Astrocyte (in vitro differentiated cells and primary cell): ENCODE results near the gene GTSE1. TPM values are rescaled to one million over a fixed set of nuclear protein-coding genes. Genes with fewer than 3 reads are reported as not detected.
A peak's percentile ranks its signal among the peaks of the same experiment; 100 is the strongest.

ENCODE experiments used
- DNase-seq: peaks from one replicate; pipeline ENCODE4 v3.0.0-alpha.2; 2010; ENCODE audit warnings: low read depth
- FAIRE-seq: peaks from 2 replicates; lab custom pipeline; 2011; peaks lifted over from hg19 to GRCh38; lab: Jason Lieb, UNC
- H2AFZ ChIP-seq: 2 replicates; pipeline ENCODE4 v1.6.0; 2012; ENCODE audit warnings: low read depth, low read length, inconsistent platforms
- H3K27ac ChIP-seq: 2 replicates; pipeline ENCODE4 v1.5.1; 2011; ENCODE audit warnings: low read depth, low read length, inconsistent platforms
- H3K27me3 ChIP-seq: 2 replicates; pipeline ENCODE4 v1.6.0; 2011; ENCODE audit warnings: low read length, inconsistent platforms; ENCODE audit not compliant: insufficient read depth
- H3K36me3 ChIP-seq: 2 replicates; pipeline ENCODE4 v1.5.1; 2011; ENCODE audit warnings: low read length, inconsistent platforms; ENCODE audit not compliant: insufficient read depth
- H3K4me1 ChIP-seq: 2 replicates; pipeline ENCODE4 v1.5.1; 2011; ENCODE audit warnings: low read length, inconsistent platforms; ENCODE audit not compliant: insufficient read depth
- H3K4me2 ChIP-seq: 2 replicates; pipeline ENCODE4 v1.6.0; 2012; ENCODE audit warnings: low read length, inconsistent platforms
- H3K4me3 ChIP-seq: 2 replicates; pipeline ENCODE4 v1.5.1; 2011; ENCODE audit warnings: low read depth, mild to moderate bottlenecking, low read length, inconsistent platforms; ENCODE audit not compliant: insufficient read depth
- H3K79me2 ChIP-seq: 2 replicates; pipeline ENCODE4 v1.6.0; 2012; ENCODE audit warnings: mild to moderate bottlenecking, low read length, inconsistent platforms; ENCODE audit not compliant: insufficient read depth
- H3K9ac ChIP-seq: 2 replicates; pipeline ENCODE4 v1.6.0; 2012; ENCODE audit warnings: mild to moderate bottlenecking, low read length, inconsistent platforms
- H3K9me3 ChIP-seq: 2 replicates; pipeline ENCODE4 v1.5.1; 2012; ENCODE audit warnings: low read depth, mild to moderate bottlenecking, low read length, inconsistent platforms; ENCODE audit not compliant: insufficient read depth
- H4K20me1 ChIP-seq: 2 replicates; pipeline ENCODE4 v1.6.0; 2012; ENCODE audit warnings: low read length, inconsistent platforms; ENCODE audit not compliant: insufficient read depth
- H3K27ac Mint-ChIP-seq: one replicate; pipeline ENCODE4 v1.8.0; 2021; ENCODE audit warnings: mild to moderate bottlenecking, mixed read lengths; ENCODE audit not compliant: unreplicated experiment
- H3K27me3 Mint-ChIP-seq: one replicate; pipeline ENCODE4 v1.8.0; 2021; ENCODE audit warnings: low read depth, mixed read lengths; ENCODE audit not compliant: unreplicated experiment
- H3K36me3 Mint-ChIP-seq: one replicate; pipeline ENCODE4 v1.8.0; 2021; ENCODE audit warnings: low read depth, mixed read lengths; ENCODE audit not compliant: unreplicated experiment
- H3K4me1 Mint-ChIP-seq: one replicate; pipeline ENCODE4 v1.8.0; 2021; ENCODE audit warnings: low read depth, mixed read lengths; ENCODE audit not compliant: unreplicated experiment
- H3K4me3 Mint-ChIP-seq: one replicate; pipeline ENCODE4 v1.8.0; 2021; ENCODE audit warnings: mild to moderate bottlenecking, moderate library complexity, mixed read lengths; ENCODE audit not compliant: unreplicated experiment
- H3K9me3 Mint-ChIP-seq: one replicate; pipeline ENCODE4 v1.8.0; 2021; ENCODE audit warnings: mild to moderate bottlenecking, mixed read lengths; ENCODE audit not compliant: unreplicated experiment
- EZH2 ChIP-seq: IDR thresholded peaks from 2 replicates; pipeline ENCODE4 v1.6.1; 2012; ENCODE audit warnings: mild to moderate bottlenecking, low read length, inconsistent platforms; ENCODE audit not compliant: insufficient read depth
- total RNA-seq: library from RNA; stranded (reverse); gene quantifications from 2 replicates; pipeline ENCODE4 v1.2.1, GENCODE V29; 2021
- TF ChIP-seq, protein P1 (sequence below): IDR thresholded peaks from 2 replicates; pipeline ENCODE4 v1.5.1; 2011; ENCODE audit warnings: low read depth, mild to moderate bottlenecking, inconsistent platforms, low read length, moderate library complexity; ENCODE audit not compliant: insufficient read depth

GTSE1 gene
- total RNA-seq, 1 donor from 2014 or later, result 4.1 TPM

DNA sequence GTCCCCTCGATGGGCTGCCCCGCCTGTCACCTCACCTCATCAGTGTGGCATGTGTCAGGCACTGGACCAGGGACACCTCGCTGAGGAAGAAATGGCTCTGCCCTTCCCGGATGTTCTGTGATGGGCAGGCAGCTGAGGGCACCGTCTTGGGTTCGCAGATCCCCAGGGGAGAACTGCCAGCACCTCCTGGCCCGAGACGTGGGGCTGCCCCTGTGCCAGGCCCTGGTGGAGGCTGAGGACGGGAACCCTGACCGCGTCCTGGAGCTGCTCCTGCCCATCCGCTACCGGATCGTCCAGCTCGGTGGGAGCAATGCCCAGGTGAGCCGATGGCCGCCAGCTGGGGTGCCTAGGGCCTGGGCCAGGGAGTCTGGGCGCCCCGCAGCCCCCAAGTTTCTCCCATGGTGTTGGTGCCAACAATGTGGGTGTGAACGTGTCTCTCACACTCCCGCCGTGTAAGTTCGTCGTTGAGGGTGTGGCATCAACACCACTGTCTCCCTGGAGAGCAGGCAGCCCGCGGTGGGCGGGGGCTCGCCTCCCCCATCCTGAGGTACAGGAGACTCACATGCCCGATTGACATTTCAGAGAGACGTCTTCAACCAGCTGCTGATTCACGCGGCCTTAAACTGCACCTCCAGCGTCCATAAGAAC lies 7.3 kb upstream of the GTSE1 start:
- Histone ChIP-seq H4K20me1 (no peaks in the 10 kb centered on the region), H3K4me2 (no peak overlapping the region), H3K36me3 (peaks cover 9% of the 10 kb centered on the region), H3K4me3 (no peak overlapping the region), H3K9ac (no peak overlapping the region), H3K79me2 (no peaks in the 10 kb centered on the region), H2AFZ (no peak overlapping the region), H3K9me3 (no peaks in the 10 kb centered on the region), H3K27me3 (no peaks in the 10 kb centered on the region), H3K4me1 (peaks cover 5% of the 10 kb centered on the region), H3K27ac (no peak overlapping the region)
- FAIRE-seq (no peak), DNase-seq (no peak)
- no peak overlapping the region for H3K4me3 Mint-ChIP-seq
- H3K36me3 Mint-ChIP-seq, result peaks cover 16% of the 10 kb centered on the region
- no peaks in the 10 kb centered on the region for H3K27me3 Mint-ChIP-seq
- no peaks in the 10 kb centered on the region for H3K9me3 Mint-ChIP-seq
- H3K27ac Mint-ChIP-seq, result no peak overlapping the region
- H3K4me1 Mint-ChIP-seq, result peaks cover 14% of the 10 kb centered on the region
- TF ChIP-seq, protein P1, sequence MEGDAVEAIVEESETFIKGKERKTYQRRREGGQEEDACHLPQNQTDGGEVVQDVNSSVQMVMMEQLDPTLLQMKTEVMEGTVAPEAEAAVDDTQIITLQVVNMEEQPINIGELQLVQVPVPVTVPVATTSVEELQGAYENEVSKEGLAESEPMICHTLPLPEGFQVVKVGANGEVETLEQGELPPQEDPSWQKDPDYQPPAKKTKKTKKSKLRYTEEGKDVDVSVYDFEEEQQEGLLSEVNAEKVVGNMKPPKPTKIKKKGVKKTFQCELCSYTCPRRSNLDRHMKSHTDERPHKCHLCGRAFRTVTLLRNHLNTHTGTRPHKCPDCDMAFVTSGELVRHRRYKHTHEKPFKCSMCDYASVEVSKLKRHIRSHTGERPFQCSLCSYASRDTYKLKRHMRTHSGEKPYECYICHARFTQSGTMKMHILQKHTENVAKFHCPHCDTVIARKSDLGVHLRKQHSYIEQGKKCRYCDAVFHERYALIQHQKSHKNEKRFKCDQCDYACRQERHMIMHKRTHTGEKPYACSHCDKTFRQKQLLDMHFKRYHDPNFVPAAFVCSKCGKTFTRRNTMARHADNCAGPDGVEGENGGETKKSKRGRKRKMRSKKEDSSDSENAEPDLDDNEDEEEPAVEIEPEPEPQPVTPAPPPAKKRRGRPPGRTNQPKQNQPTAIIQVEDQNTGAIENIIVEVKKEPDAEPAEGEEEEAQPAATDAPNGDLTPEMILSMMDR, result no peak
- no peak for TF ChIP-seq EZH2

DNA sequence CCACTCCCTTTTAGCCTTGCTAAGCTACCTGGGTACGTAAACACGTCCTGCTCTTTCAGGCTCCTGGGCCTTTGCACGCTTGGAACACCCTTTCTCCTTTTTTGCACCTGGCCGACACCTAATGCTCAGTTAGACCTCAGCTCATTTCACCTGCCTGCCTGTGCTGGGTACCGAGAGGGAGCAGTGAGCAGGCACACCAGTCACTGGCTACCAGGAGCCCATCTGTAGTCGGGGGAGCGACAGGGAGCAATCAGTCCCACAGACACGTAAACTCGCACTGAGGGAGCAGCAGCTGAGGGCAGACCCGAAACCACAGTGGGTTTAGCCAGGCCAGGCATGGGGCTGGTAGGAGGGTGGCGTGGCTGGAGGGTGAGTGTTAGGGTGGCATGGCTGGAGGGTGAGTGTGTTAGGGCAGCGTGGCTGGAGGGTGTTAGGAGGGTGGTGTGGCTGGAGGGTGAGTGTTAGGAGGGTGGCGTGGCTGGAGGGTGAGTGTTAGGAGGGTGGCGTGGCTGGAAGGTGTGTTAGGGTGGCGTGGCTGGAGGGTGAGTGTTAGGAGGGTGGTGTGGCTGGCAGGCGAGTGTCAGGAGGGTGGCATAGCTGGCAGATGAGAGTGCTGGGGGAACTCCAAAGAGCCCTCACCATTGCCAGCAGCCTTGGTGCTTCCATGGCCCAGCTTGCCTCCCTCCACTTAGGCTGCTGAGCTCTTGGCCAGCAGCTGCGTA lies 6.4 kb upstream of the GTSE1 start:
- H3K36me3 Mint-ChIP-seq, result peaks cover 13% of the 10 kb centered on the region
- H3K27ac Mint-ChIP-seq, result peak overlapping the region; percentile 26
- no peaks in the 10 kb centered on the region for H3K9me3 ChIP-seq
- TF ChIP-seq, protein P1, result no peak
- no peaks in the 10 kb centered on the region for H3K27me3 Mint-ChIP-seq
- H3K36me3 ChIP-seq, result peaks cover 5% of the 10 kb centered on the region
- no peak overlapping the region for H3K9ac ChIP-seq
- H3K4me1 ChIP-seq, result peaks cover 5% of the 10 kb centered on the region
- H3K79me2 ChIP-seq, result no peaks in the 10 kb centered on the region
- H2AFZ ChIP-seq, result no peak overlapping the region
- H3K27ac ChIP-seq, result no peak overlapping the region
- H4K20me1 ChIP-seq, result no peaks in the 10 kb centered on the region
- DNase-seq (no peak), FAIRE-seq (no peak)
- peaks cover 15% of the 10 kb centered on the region for H3K4me1 Mint-ChIP-seq
- no peak overlapping the region for H3K4me2 ChIP-seq
- H3K4me3 ChIP-seq, result no peak overlapping the region
- H3K9me3 Mint-ChIP-seq, result no peaks in the 10 kb centered on the region
- H3K4me3 Mint-ChIP-seq, result no peak overlapping the region
- H3K27me3 ChIP-seq, result no peaks in the 10 kb centered on the region
